HG03039 (cell line): ENCODE results near the gene DNAJC6.

Source experiments
- ATAC-seq: cut with Tn5 transposase; IDR thresholded peaks from one replicate; pipeline ENCODE4 v1.9.1; 2021; ENCODE audit warnings: mild to moderate bottlenecking, moderate library complexity; ENCODE audit not compliant: unreplicated experiment

DNAJC6 gene

DNA sequence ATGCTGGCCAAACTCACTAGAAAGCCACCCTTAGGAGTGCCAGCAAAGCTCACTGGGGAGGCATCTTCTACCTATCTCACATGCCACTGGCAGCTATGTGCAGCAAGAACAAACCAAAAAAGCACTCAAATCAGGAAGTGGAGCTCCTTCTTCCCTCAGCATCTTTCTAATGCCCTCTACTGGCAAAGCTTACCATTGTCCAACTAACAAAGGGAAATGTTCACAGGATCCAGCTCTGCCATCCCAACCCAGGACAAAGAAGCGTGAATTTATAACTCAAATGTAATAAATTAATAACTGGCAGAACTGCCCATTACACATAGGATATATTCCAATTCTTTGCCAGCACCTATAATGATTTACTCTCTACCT is 150.0 kb downstream of the DNAJC6 start:
- ATAC-seq = no peak
